Endothelial cell of umbilical vein (primary cell): Measurements from ENCODE around the gene EIF3K. TPM values are rescaled to one million over a fixed set of nuclear protein-coding genes. Genes with fewer than 3 reads are reported as not detected.

Experiments
- BruUV-seq: library from RNA; stranded (reverse); fragments of 400-500 nt; replicated peaks from 2 replicates; lab custom pipeline; 2021; lab: Mats Ljungman, UMichigan
- CTCF ChIA-PET: fragments of 300-600, 350-600 bp; sonication (Branson Sonifier 250); formaldehyde crosslinking; loops from one replicate; lab custom pipeline; 2021; ENCODE audit warnings: antibody characterized with exemption, inconsistent platforms; lab: Charles Lee
- POLR2A ChIA-PET: fragments of 300-600, 350-600 bp; sonication (Branson Sonifier 250); formaldehyde crosslinking; loops from one replicate; lab custom pipeline; 2021; ENCODE audit warnings: antibody characterized with exemption, inconsistent platforms; lab: Charles Lee
- DNase-seq: peaks from one replicate; pipeline ENCODE4 v3.0.0-alpha.2; 2011; ENCODE audit warnings: low read depth, low spot score
- FAIRE-seq: peaks from 2 replicates; lab custom pipeline; 2011; peaks lifted over from hg19 to GRCh38; lab: Jason Lieb, UNC
- H2AFZ ChIP-seq: 2 replicates; pipeline ENCODE4 v1.6.0; 2012; ENCODE audit warnings: low read depth, low read length, control low read depth, inconsistent platforms
- H3K27ac ChIP-seq: 2 replicates; pipeline ENCODE4 v1.5.1; 2011; ENCODE audit warnings: low read depth, mild to moderate bottlenecking, control low read depth, low read length, moderate library complexity; ENCODE audit not compliant: insufficient read depth
- H3K27me3 ChIP-seq, 2 experiments: 2 replicates each; pipeline versions ENCODE4 v1.6.0 to v1.6.1; 2011; ENCODE audit warnings: low read length in 2 of 2, mixed read lengths in 1 of 2; ENCODE audit not compliant: control insufficient read depth in 2 of 2, insufficient read depth in 2 of 2
- H3K36me3 ChIP-seq, 2 experiments: 2 replicates in 1 of 2; 3 replicates in 1 of 2; pipeline ENCODE4 v1.5.1; 2011; ENCODE audit warnings: low read length in 2 of 2, mild to moderate bottlenecking in 1 of 2, moderate library complexity in 1 of 2; ENCODE audit not compliant: control insufficient read depth in 2 of 2, insufficient read depth in 2 of 2; ENCODE audit errors: extremely low read depth in 1 of 2
- H3K4me1 ChIP-seq: 3 replicates; pipeline ENCODE4 v1.5.1; 2011; ENCODE audit warnings: mild to moderate bottlenecking, low read length; ENCODE audit not compliant: control insufficient read depth, insufficient read depth; ENCODE audit errors: extremely low read depth
- H3K4me2 ChIP-seq: 2 replicates; pipeline ENCODE4 v1.6.1; 2011; ENCODE audit warnings: low read length, control low read depth, mixed read lengths; ENCODE audit not compliant: insufficient read depth
- H3K4me3 ChIP-seq, 3 experiments: fragments of 200-600 bp in 1 of 3; sonication (generic), shearing (Covaris generic) in 1 of 3; replicated peaks in 1 of 3; 2 replicates each; pipeline ENCODE4 v1.5.1; 2011 to 2016; ENCODE audit warnings: control low read depth in 3 of 3, low read length in 3 of 3, mild to moderate bottlenecking in 2 of 3, inconsistent platforms in 1 of 3, low read depth in 1 of 3, moderate library complexity in 1 of 3; ENCODE audit not compliant: insufficient read depth in 1 of 3
- H3K79me2 ChIP-seq: 2 replicates; pipeline ENCODE4 v1.6.0; 2012; ENCODE audit warnings: low read length, inconsistent platforms; ENCODE audit not compliant: control insufficient read depth, insufficient read depth
- H3K9ac ChIP-seq: replicated peaks from 2 replicates; pipeline ENCODE3; 2011; ENCODE audit warnings: low read length, control low read depth; ENCODE audit not compliant: insufficient read depth; ENCODE audit errors: extremely low read depth
- H3K9me1 ChIP-seq: replicated peaks from 3 replicates; pipeline ENCODE4 v1.6.0; 2011; ENCODE audit warnings: mild to moderate bottlenecking, low read length; ENCODE audit not compliant: control insufficient read depth, insufficient read depth; ENCODE audit errors: extremely low read depth
- H3K9me3 ChIP-seq: replicated peaks from 2 replicates; pipeline ENCODE4 v1.5.1; 2012; ENCODE audit warnings: low read length, inconsistent platforms; ENCODE audit not compliant: control insufficient read depth, insufficient read depth
- H4K20me1 ChIP-seq: replicated peaks from 2 replicates; pipeline ENCODE3; 2011; ENCODE audit warnings: mild to moderate bottlenecking, low read length; ENCODE audit not compliant: control insufficient read depth, insufficient read depth; ENCODE audit errors: extremely low read depth
- CTCF ChIP-seq, 2 donors: IDR thresholded peaks; 1 replicate in 1 of 2; 2 replicates in 1 of 2; pipeline ENCODE4 v1.5.1; 2011; ENCODE audit warnings: low read length in 2 of 2, mild to moderate bottlenecking in 2 of 2, moderate library complexity in 2 of 2, control low read depth in 1 of 2, inconsistent platforms in 1 of 2, low read depth in 1 of 2; ENCODE audit not compliant: insufficient read depth in 1 of 2; ENCODE audit errors: extremely low read depth in 1 of 2
- EZH2 ChIP-seq: IDR thresholded peaks from 2 replicates; pipeline ENCODE4 v1.6.1; 2012; ENCODE audit warnings: borderline replicate concordance, low read depth, mild to moderate bottlenecking, moderate library complexity, low read length, inconsistent platforms; ENCODE audit not compliant: severe bottlenecking
- FOS ChIP-seq: IDR thresholded peaks from 2 replicates; pipeline ENCODE4 v1.6.1; 2011; ENCODE audit warnings: mild to moderate bottlenecking, low read length, moderate library complexity, borderline replicate concordance; ENCODE audit not compliant: insufficient read depth
- GATA2 ChIP-seq: IDR thresholded peaks from 2 replicates; pipeline ENCODE4 v1.7.0; 2011; ENCODE audit warnings: low read depth, mild to moderate bottlenecking, moderate library complexity, mixed read lengths, low read length; ENCODE audit not compliant: insufficient read length, insufficient read depth
- JUN ChIP-seq: IDR thresholded peaks from 2 replicates; pipeline ENCODE4 v1.6.1; 2011; ENCODE audit warnings: borderline replicate concordance, low read depth; ENCODE audit not compliant: insufficient read length, insufficient read depth
- MAX ChIP-seq: IDR thresholded peaks from 2 replicates; pipeline ENCODE4 v1.6.1; 2011; ENCODE audit not compliant: insufficient read depth, insufficient read length
- MYC ChIP-seq: IDR thresholded peaks from one replicate; pipeline ENCODE4 v1.6.1; 2011; ENCODE audit warnings: mild to moderate bottlenecking, low read depth, low read length
- POLR2A ChIP-seq: IDR thresholded peaks from 2 replicates; pipeline ENCODE4 v1.6.1; 2012; ENCODE audit warnings: low read depth, mild to moderate bottlenecking, control low read depth, low read length
- POLR2AphosphoS5 ChIP-seq: IDR thresholded peaks from 2 replicates; pipeline ENCODE4 v1.6.1; 2012; ENCODE audit warnings: low read depth, mild to moderate bottlenecking, control low read depth, low read length, moderate library complexity; ENCODE audit not compliant: insufficient read depth
- dilution Hi-C: fragments of 300-500 bp; cut with MboI; formaldehyde crosslinking; loops from one replicate; pipeline ENCODE4 v1.15.0; 2019; ENCODE audit warnings: low sequenced_read_pairs; ENCODE audit not compliant: extremely low pct_ligation_motif_present
- intact Hi-C: fragments of 100-400 bp; cut with micrococcal nuclease; formaldehyde crosslinking; loops from one replicate; pipeline ENCODE4 v1.10.0; 2022
- polyA plus RNA-seq, 4 experiments: library from polyadenylated mRNA; depleted of rRNA in 3 of 4; stranded (reverse) in 3 of 4; unstranded in 1 of 4; fragments of >200 nt; gene quantifications; 2 replicates each; pipeline versions ENCODE4 v1.2.1 to v1.2.3, GENCODE V29; 2011 to 2012; ENCODE audit warnings: missing spikeins in 1 of 4
- total RNA-seq: library from RNA; stranded (reverse); gene quantifications from 2 replicates; pipeline ENCODE4 v1.2.3, GENCODE V29; 2021

EIF3K gene
- total and polyA plus RNA-seq, 2 donors (not counting 3 experiments of a cell fraction or from before 2014, with no cell fraction given) = 267 to 584 TPM

- BruUV-seq = no TSS peak
- POLR2A ChIA-PET = no interaction called here
- H2AFZ ChIP-seq = no peak overlapping the region
- intact Hi-C loops (loop anchor here (10.0 kb wide), 1 partner anchor 213 kb away; no protein-coding TSS in a partner anchor), dilution Hi-C loops (no loop called here)
- no peaks in the 10 kb centered on the region for H3K27me3 ChIP-seq
- H3K9me1 ChIP-seq = no peaks in the 10 kb centered on the region
- H3K79me2 ChIP-seq = no peaks in the 10 kb centered on the region
- DNase-seq (no peak), FAIRE-seq (no peak)
- H3K36me3 ChIP-seq = no peaks in the 10 kb centered on the region
- CTCF ChIA-PET = interaction anchor here (1.2 to 2.2 kb wide), 3 partner anchors 8 to 65 kb away, joined by 3 to 6 read pairs (median 3); no protein-coding TSS in a partner anchor
- no peak overlapping the region for H3K9ac ChIP-seq
- TF ChIP-seq JUN = no peak
- TF ChIP-seq EZH2 = no peak
- no peak for TF ChIP-seq GATA2
- no peak for TF ChIP-seq MYC
- no peak for TF ChIP-seq POLR2A
- TF ChIP-seq MAX = no peak
- no peak for TF ChIP-seq POLR2AphosphoS5
- no peak for TF ChIP-seq FOS
- H3K9me3 ChIP-seq = no peaks in the 10 kb centered on the region
- H4K20me1 ChIP-seq = no peaks in the 10 kb centered on the region
- no peak overlapping the region for H3K4me2 ChIP-seq
- H3K27ac ChIP-seq = no peak overlapping the region
- no peak overlapping the region for H3K4me3 ChIP-seq
- H3K4me1 ChIP-seq = peaks cover 5% of the 10 kb centered on the region
Measured at GRCh38 chr19:38642176-38642575, 23.2 kb downstream of the EIF3K start.

GRCh38 chr19:38644719-38645118, 25.7 kb downstream of the EIF3K start:
- Histone ChIP-seq H3K4me1 (peaks cover 6% of the 10 kb centered on the region), H3K4me3 (no peak overlapping the region), H3K27ac (no peak overlapping the region), H2AFZ (no peak overlapping the region), H3K79me2 (peaks cover 23% of the 10 kb centered on the region), H4K20me1 (no peaks in the 10 kb centered on the region), H3K36me3 (no peaks in the 10 kb centered on the region), H3K27me3 (no peaks in the 10 kb centered on the region), H3K9me3 (no peaks in the 10 kb centered on the region), H3K9ac (no peak overlapping the region), H3K4me2 (no peak overlapping the region), H3K9me1 (no peaks in the 10 kb centered on the region)
- no peak for DNase-seq
- dilution Hi-C loops (no loop called here), intact Hi-C loops (loop anchor here (10.0 kb wide), 1 partner anchor 210 kb away; no protein-coding TSS in a partner anchor)
- FAIRE-seq = no peak
- ChIA-PET POLR2A (no interaction called here), CTCF (interaction anchor here (1.2 to 5.0 kb wide), 2 partner anchors 9 to 74 kb away, joined by 3 to 57 read pairs; no protein-coding TSS in a partner anchor)
- TF ChIP-seq FOS (no peak), MAX (no peak), CTCF (IDR thresholded peaks at IDR 0.05; ENCODE audit: extremely low read depth in 1 of 2, insufficient read depth in 1 of 2, low read depth in 1 of 2, low read length in 2 of 2) (no peak), JUN (no peak), POLR2AphosphoS5 (no peak), MYC (no peak), GATA2 (no peak), EZH2 (no peak), POLR2A (no peak)
- no TSS peak for BruUV-seq
